K562 (cell line): ENCODE data around the gene PPP2R1A. TPM values are rescaled to one million over a fixed set of nuclear protein-coding genes. Genes with fewer than 3 reads are reported as not detected.

ENCODE experiments used
- ATAC-seq: fragments of 200-7000 bp; cut with Tn5 transposase; 3 replicates; pipeline ENCODE4 v1.9.1; 2020; ENCODE audit warnings: moderate library complexity
- BruUV-seq: library from RNA; stranded (reverse); fragments of 400-500 nt; replicated peaks from 2 replicates; lab custom pipeline; 2021; lab: Mats Ljungman, UMichigan
- CTCF ChIA-PET: fragments of 300-600 bp; formaldehyde crosslinking; extraction: SDS; loops from one replicate; lab custom pipeline; 2021; ENCODE audit warnings: low intra/inter-chr PET ratio; lab: Yijun Ruan, JAX
- POLR2A ChIA-PET: fragments of 300-600, 350-650 bp; sonication (Branson Sonifier 250); formaldehyde crosslinking; extraction: SDS; loops from one replicate; lab custom pipeline; 2021; ENCODE audit warnings: antibody characterized with exemption, inconsistent platforms; lab: Yijun Ruan, JAX
- DNase-seq, 4 experiments: peaks; one replicate each; pipeline versions ENCODE4 v3.0.0 to v3.0.0-alpha.2; 2011 to 2018; ENCODE audit warnings: low spot score in 3 of 4, mixed read lengths in 3 of 4; ENCODE audit errors: extremely low read depth in 1 of 4
- FAIRE-seq: peaks from 2 replicates; lab custom pipeline; 2011; peaks lifted over from hg19 to GRCh38; lab: Jason Lieb, UNC
- H2AFZ ChIP-seq: 2 replicates; pipeline ENCODE4 v1.6.0; 2011; ENCODE audit warnings: low read depth, low read length, control low read depth, inconsistent platforms
- H3K27ac ChIP-seq: fragments of 200-600 bp; 3 replicates; pipeline ENCODE4 v1.8.0; 2011; ENCODE audit warnings: low read depth, mild to moderate bottlenecking, control low read depth, inconsistent platforms, low read length, moderate library complexity, mixed read lengths; ENCODE audit errors: extremely low read depth
- H3K27me3 ChIP-seq, 2 experiments: fragments of 300-600 bp in 1 of 2; 2 replicates in 1 of 2; 3 replicates in 1 of 2; pipeline versions ENCODE4 v1.6.0 to v1.8.0; 2011; ENCODE audit warnings: inconsistent platforms in 2 of 2, low read length in 2 of 2, mild to moderate bottlenecking in 1 of 2, mixed read lengths in 1 of 2, moderate library complexity in 1 of 2; ENCODE audit not compliant: control insufficient read depth in 2 of 2, insufficient read depth in 2 of 2
- H3K36me3 ChIP-seq: fragments of 300-600 bp; 3 replicates; pipeline ENCODE4 v1.8.0; 2011; ENCODE audit warnings: mild to moderate bottlenecking, low read length, inconsistent platforms; ENCODE audit not compliant: control insufficient read depth, insufficient read depth
- H3K4me1 ChIP-seq, 2 experiments: fragments of 200-600 bp in 1 of 2; replicated peaks in 1 of 2; 2 replicates in 1 of 2; 3 replicates in 1 of 2; pipeline versions ENCODE4 v1.5.1 to v1.8.0; 2011; ENCODE audit warnings: inconsistent platforms in 2 of 2, low read length in 2 of 2, mild to moderate bottlenecking in 1 of 2, mixed read lengths in 1 of 2, moderate library complexity in 1 of 2; ENCODE audit not compliant: control insufficient read depth in 2 of 2, insufficient read depth in 2 of 2
- H3K4me2 ChIP-seq: 2 replicates; pipeline ENCODE4 v1.6.1; 2011; ENCODE audit warnings: low read length, control low read depth, inconsistent platforms, mixed read lengths; ENCODE audit not compliant: insufficient read depth
- H3K4me3 ChIP-seq: fragments of 200-600 bp; sonication (generic), shearing (Covaris generic); 2 replicates; pipeline ENCODE4 v1.5.1; 2016; ENCODE audit warnings: control low read depth, inconsistent platforms
- H3K79me2 ChIP-seq: fragments of 200-600 bp; 3 replicates; pipeline ENCODE4 v1.8.0; 2011; ENCODE audit warnings: low read length, inconsistent platforms; ENCODE audit not compliant: control insufficient read depth, insufficient read depth
- H3K9ac ChIP-seq, 2 experiments: 2 replicates each; pipeline versions ENCODE4 v1.6.0 to v1.6.1; 2011; ENCODE audit warnings: low read depth in 2 of 2, low read length in 2 of 2, control low read depth in 1 of 2, inconsistent platforms in 1 of 2, mild to moderate bottlenecking in 1 of 2, mixed read lengths in 1 of 2; ENCODE audit not compliant: insufficient read depth in 1 of 2
- H3K9me1 ChIP-seq: one replicate; pipeline ENCODE4 v1.6.0; 2011; ENCODE audit warnings: inconsistent platforms, mild to moderate bottlenecking, low read length, moderate library complexity; ENCODE audit not compliant: control insufficient read depth, insufficient read depth
- H3K9me3 ChIP-seq: replicated peaks from 2 replicates; pipeline ENCODE4 v1.5.1; 2011; ENCODE audit warnings: low read depth, low read length, inconsistent platforms; ENCODE audit not compliant: control insufficient read depth, insufficient read depth
- H4K20me1 ChIP-seq: replicated peaks from 2 replicates; pipeline ENCODE4 v1.6.1; 2011; ENCODE audit warnings: low read length, inconsistent platforms, mixed read lengths; ENCODE audit not compliant: control insufficient read depth, insufficient read depth
- CUX1 ChIP-seq: fragments of 200-800 bp; sonication (Bioruptor generic); IDR thresholded peaks from 2 replicates; pipeline ENCODE4 v1.6.1; 2016; ENCODE audit warnings: missing genetic modification characterization, missing compliant biosample characterization
- FOSL1 ChIP-seq: fragments of 200-800 bp; sonication (Bioruptor generic); conservative IDR thresholded peaks from 2 replicates; pipeline ENCODE4 v1.6.1; 2016; ENCODE audit warnings: missing genetic modification characterization, missing compliant biosample characterization
- IRF1 ChIP-seq: sonication (generic); formaldehyde crosslinking; IDR thresholded peaks from 2 replicates; pipeline ENCODE4 v1.8.0; 2022; ENCODE audit warnings: missing genetic modification reagents, mild to moderate bottlenecking, borderline replicate concordance
- MAFG ChIP-seq: fragments of 450-650 bp; conservative IDR thresholded peaks from 2 replicates; pipeline ENCODE4 v1.6.1; 2016; ENCODE audit warnings: missing genetic modification characterization, missing compliant biosample characterization
- MEF2D ChIP-seq: conservative IDR thresholded peaks from 2 replicates; pipeline ENCODE4 v1.6.1; 2016; ENCODE audit warnings: low read depth, missing genetic modification characterization, missing compliant biosample characterization
- NBN ChIP-seq: fragments of 450-650 bp; IDR thresholded peaks from 2 replicates; pipeline ENCODE4 v1.6.1; 2016; ENCODE audit warnings: low read depth, mild to moderate bottlenecking
- NCOA2 ChIP-seq, 2 experiments: fragments of 450-650 bp; IDR thresholded peaks; 2 replicates each; pipeline ENCODE4 v1.6.1; 2018; ENCODE audit warnings: mild to moderate bottlenecking in 2 of 2, moderate library complexity in 1 of 2; ENCODE audit not compliant: partially characterized antibody in 2 of 2
- NFE2 ChIP-seq: IDR thresholded peaks from 2 replicates; pipeline ENCODE4 v1.6.1; 2014; ENCODE audit warnings: antibody characterized with exemption, low read depth
- NONO ChIP-seq, 2 experiments: fragments of 200-400 bp in 1 of 2; fragments of 450-650 bp in 1 of 2; formaldehyde crosslinking in 1 of 2; IDR thresholded peaks; 2 replicates each; pipeline ENCODE4 v1.6.1; 2017; ENCODE audit warnings: low read depth in 2 of 2, mild to moderate bottlenecking in 2 of 2, moderate library complexity in 2 of 2, low read length in 1 of 2
- RB1 ChIP-seq: fragments of 450-650 bp; IDR thresholded peaks from 2 replicates; pipeline ENCODE4 v1.6.1; 2017; ENCODE audit warnings: low read depth, mild to moderate bottlenecking
- SMARCA4 ChIP-seq: fragments of 450-650 bp; IDR thresholded peaks from 2 replicates; pipeline ENCODE4 v1.6.1; 2016
- TEAD1 ChIP-seq, 2 experiments: fragments of 450-650 bp in 1 of 2; sonication (generic) in 1 of 2; formaldehyde crosslinking; IDR thresholded peaks; 2 replicates each; pipeline versions ENCODE4 v1.4.0 to v1.8.0; 2020 to 2022; ENCODE audit warnings: mild to moderate bottlenecking in 2 of 2, missing genetic modification reagents in 1 of 2
- ZKSCAN8 ChIP-seq: fragments of 200-800 bp; sonication (Bioruptor generic); IDR thresholded peaks from 2 replicates; pipeline ENCODE4 v1.6.1; 2016; ENCODE audit warnings: missing genetic modification characterization, missing compliant biosample characterization
- WGBS: fragments of 100-300 bp; shearing (Covaris generic); methylation state at CpG from one replicate; pipeline ENCODE4 v1.1.6; 2016; ENCODE audit warnings: low coverage, mixed read lengths; ENCODE audit not compliant: insufficient coverage; ENCODE audit errors: missing lambda C conversion rate; 5-methylcytosine and 5-hydroxymethylcytosine counted together
- in situ Hi-C: fragments of 300-500 bp; cut with MboI; formaldehyde crosslinking; loops from 4 replicates; pipeline ENCODE4 v1.15.0; 2018; ENCODE audit warnings: inconsistent platforms, mixed read lengths
- intact Hi-C: fragments of 100-400 bp; cut with micrococcal nuclease; formaldehyde crosslinking; loops from 2 replicates; pipeline ENCODE4 v1.14.2; 2022
- polyA plus RNA-seq, 8 experiments: library from polyadenylated mRNA; depleted of rRNA in 4 of 8; stranded (reverse) in 5 of 8; unstranded in 3 of 8; fragments of >200 nt; fragmentation: Nextera tagmentation in 2 of 8; fragmentation: Illumina TruSeq in 1 of 8; extraction: Ambion mirVana in 2 of 8; extraction: Trizol in 1 of 8; gene quantifications; 2 replicates each; pipeline versions ENCODE4 v1.2.1 to v1.2.3, GENCODE V29; 2011 to 2014; ENCODE audit warnings: inconsistent platforms in 1 of 8, missing spikeins in 1 of 8
- total RNA-seq, 7 experiments: library from RNA; depleted of rRNA in 6 of 7; stranded (reverse); fragments of >200 nt in 6 of 7; fragmentation: Illumina TruSeq in 2 of 7; extraction: Trizol in 2 of 7; gene quantifications; 2 replicates each; pipeline versions ENCODE4 v1.2.1 to v1.2.3, GENCODE V29; 2011 to 2021; ENCODE audit warnings: low replicate concordance in 1 of 7
- TF ChIP-seq, protein P1 (sequence below): IDR thresholded peaks from 2 replicates; pipeline ENCODE4 v1.6.1; 2014; ENCODE audit warnings: antibody characterized with exemption

Gene PPP2R1A
- total and polyA plus RNA-seq, 9 of the 15 experiments (the other 6 are each of a cell fraction or from before 2014, with no cell fraction given): 10.1 to 211 (median 70.1) TPM

GRCh38 chr19:52224211-52224610 is 34.4 kb downstream of the PPP2R1A start:
- 95% methylated on average over 5 of the region's 5 CpGs for WGBS
- H3K4me2 ChIP-seq: no peak overlapping the region
- no peak overlapping the region for H3K4me3 ChIP-seq
- H3K9me1 ChIP-seq: no peaks in the 10 kb centered on the region
- BruUV-seq: no TSS peak
- no peak for TF ChIP-seq FOSL1 (tag)
- no peak for TF ChIP-seq MEF2D (tag)
- no peak for TF ChIP-seq CUX1
- no peak for TF ChIP-seq NBN
- TF ChIP-seq, protein P1, sequence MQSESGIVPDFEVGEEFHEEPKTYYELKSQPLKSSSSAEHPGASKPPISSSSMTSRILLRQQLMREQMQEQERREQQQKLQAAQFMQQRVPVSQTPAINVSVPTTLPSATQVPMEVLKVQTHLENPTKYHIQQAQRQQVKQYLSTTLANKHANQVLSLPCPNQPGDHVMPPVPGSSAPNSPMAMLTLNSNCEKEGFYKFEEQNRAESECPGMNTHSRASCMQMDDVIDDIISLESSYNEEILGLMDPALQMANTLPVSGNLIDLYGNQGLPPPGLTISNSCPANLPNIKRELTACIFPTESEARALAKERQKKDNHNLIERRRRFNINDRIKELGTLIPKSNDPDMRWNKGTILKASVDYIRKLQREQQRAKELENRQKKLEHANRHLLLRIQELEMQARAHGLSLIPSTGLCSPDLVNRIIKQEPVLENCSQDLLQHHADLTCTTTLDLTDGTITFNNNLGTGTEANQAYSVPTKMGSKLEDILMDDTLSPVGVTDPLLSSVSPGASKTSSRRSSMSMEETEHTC: no peak
- no peak for TF ChIP-seq NFE2
- TF ChIP-seq RB1: no peak
- no peak for TF ChIP-seq SMARCA4
- no peak for TF ChIP-seq NCOA2 (IDR thresholded peaks at IDR 0.05; ENCODE audit: partially characterized antibody in 2 of 2)
- TF ChIP-seq TEAD1 (CRISPR knock-in tag; IDR thresholded peaks at IDR 0.05): no peak
- TF ChIP-seq MAFG (tag): no peak
- TF ChIP-seq IRF1: no peak
- no peak for TF ChIP-seq ZKSCAN8
- TF ChIP-seq NONO (IDR thresholded peaks at IDR 0.05; ENCODE audit: low read depth in 2 of 2, low read length in 1 of 2): no peak
- TF ChIP-seq, all 486 proteins: peak for 0
- no peak for DNase-seq
- H2AFZ ChIP-seq: no peak overlapping the region
- intact Hi-C loops: no loop called here
- CTCF ChIA-PET: no interaction called here
- no peak for FAIRE-seq
- no peak for ATAC-seq
- H3K27ac ChIP-seq: no peak overlapping the region
- H3K27me3 ChIP-seq: no peaks in the 10 kb centered on the region
- H3K4me1 ChIP-seq: no peaks in the 10 kb centered on the region
- H3K36me3 ChIP-seq: peaks cover 90% of the 10 kb centered on the region
- POLR2A ChIA-PET: no interaction called here
- in situ Hi-C loops: no loop called here
- H3K79me2 ChIP-seq: no peaks in the 10 kb centered on the region
- H4K20me1 ChIP-seq: no peaks in the 10 kb centered on the region
- no peak overlapping the region for H3K9ac ChIP-seq
- H3K9me3 ChIP-seq: no peaks in the 10 kb centered on the region
